KBM-7 (cell line): ENCODE results near the gene VMA21.

Experiments used
- DNase-seq: peaks from one replicate; pipeline ENCODE4 v3.0.0-alpha.2; 2015
- in situ Hi-C: fragments of 300-500 bp; cut with MboI; formaldehyde crosslinking; loops from 2 replicates; pipeline ENCODE4 v1.14.3; 2020; ENCODE audit warnings: low sequenced_read_pairs, low pct_unique_long_range_greater_than_20kb, mixed read lengths

VMA21 gene

GRCh38 chrX:151396825-151397740, at the start of gene VMA21:
VMA21 (plus strand) TSS chrX:151397206; CDS start chrX:151397309, 103 bp downstream.
- in situ Hi-C loops, result no loop called here
- peak; percentile 86 for DNase-seq

GRCh38 chrX:151359341-151359740, 37.7 kb upstream of the VMA21 start:
- in situ Hi-C loops, result no loop called here
- no peak for DNase-seq

- in situ Hi-C loops, result no loop called here
- DNase-seq, result peak; percentile 37
Measured at GRCh38 chrX:151359931-151360871, 36.8 kb upstream of the VMA21 start.

- in situ Hi-C loops, result no loop called here
- no peak for DNase-seq
Measured at GRCh38 chrX:151363316-151363715, 33.7 kb upstream of the VMA21 start.

- in situ Hi-C loops, result no loop called here
- no peak for DNase-seq
Measured at GRCh38 chrX:151365579-151365978, 31.4 kb upstream of the VMA21 start.

- DNase-seq, result no peak
- in situ Hi-C loops, result no loop called here
Measured at GRCh38 chrX:151370906-151371305, 26.1 kb upstream of the VMA21 start.

- no peak for DNase-seq
- in situ Hi-C loops, result no loop called here
Measured at GRCh38 chrX:151384807-151385206, 12.2 kb upstream of the VMA21 start.

GRCh38 chrX:151386838-151387459, 10.1 kb upstream of the VMA21 start:
- no peak for DNase-seq
- in situ Hi-C loops, result no loop called here

GRCh38 chrX:151391722-151392121, 5.3 kb upstream of the VMA21 start:
- DNase-seq, result no peak
- in situ Hi-C loops, result no loop called here

GRCh38 chrX:151393514-151393913, 3.5 kb upstream of the VMA21 start:
- DNase-seq, result peak; percentile 81
- in situ Hi-C loops, result no loop called here

GRCh38 chrX:151396042-151396824, 773 bp upstream of the VMA21 start:
- in situ Hi-C loops, result no loop called here
- no peak for DNase-seq

- DNase-seq, result no peak
Measured at GRCh38 chrX:151397741-151398070, 700 bp downstream of the VMA21 start.

GRCh38 chrX:151398346-151398745, 1.3 kb downstream of the VMA21 start:
- in situ Hi-C loops, result no loop called here
- DNase-seq, result peak; percentile 21

More at GRCh38 chrX:151397741-151398070, 700 bp downstream of the VMA21 start:
- in situ Hi-C loops, result no loop called here

GRCh38 chrX:151402719-151403390, 5.8 kb downstream of the VMA21 start:
- no peak for DNase-seq
- in situ Hi-C loops, result no loop called here

GRCh38 chrX:151416579-151416978, 19.6 kb downstream of the VMA21 start:
- DNase-seq, result no peak
- in situ Hi-C loops, result no loop called here

- no peak for DNase-seq
Measured at GRCh38 chrX:151419782-151420181, 22.8 kb downstream of the VMA21 start.

GRCh38 chrX:151424505-151424904, 27.5 kb downstream of the VMA21 start:
- DNase-seq, result no peak
- in situ Hi-C loops, result no loop called here

More at GRCh38 chrX:151419782-151420181, 22.8 kb downstream of the VMA21 start:
- in situ Hi-C loops, result no loop called here

GRCh38 chrX:151448509-151448908, 51.5 kb downstream of the VMA21 start:
- in situ Hi-C loops, result no loop called here

More at GRCh38 chrX:151448509-151448908, 51.5 kb downstream of the VMA21 start:
- peak; percentile 21 for DNase-seq
